ENCODE measurements around the gene MID1.

The MID1 gene

GRCh38 chrX:10505726-10506125 lies 114.7 kb downstream of the MID1 start:
- DNase-seq (ENCODE audit: insufficient read length, low spot score) (no peak), FAIRE-seq (no peak)

- DNase-seq (ENCODE audit: insufficient read length, low spot score) (no peak), FAIRE-seq (no peak)
Observed at GRCh38 chrX:10502961-10503360, 117.4 kb downstream of the MID1 start.

- FAIRE-seq: no peak
- no peak for DNase-seq (ENCODE audit: insufficient read length, low spot score)
Observed at GRCh38 chrX:10501611-10502010, 118.8 kb downstream of the MID1 start.

GRCh38 chrX:10496345-10496965 lies 123.9 kb downstream of the MID1 start:
- FAIRE-seq (no peak), DNase-seq (ENCODE audit: insufficient read length, low spot score) (no peak)

- no peak for FAIRE-seq
- DNase-seq (ENCODE audit: insufficient read length, low spot score): no peak
Observed at GRCh38 chrX:10495677-10496076, 124.7 kb downstream of the MID1 start.

GRCh38 chrX:10492250-10492649 lies 128.1 kb downstream of the MID1 start:
- no peak for FAIRE-seq
- no peak for DNase-seq (ENCODE audit: insufficient read length, low spot score)

- DNase-seq (ENCODE audit: insufficient read length, low spot score) (no peak), FAIRE-seq (no peak)
Observed at GRCh38 chrX:10486373-10486772, 134.0 kb downstream of the MID1 start.

GRCh38 chrX:10485326-10485725 lies 135.1 kb downstream of the MID1 start:
- DNase-seq (ENCODE audit: insufficient read length, low spot score) (no peak), FAIRE-seq (no peak)

GRCh38 chrX:10484683-10485247 lies 135.6 kb downstream of the MID1 start:
- FAIRE-seq (no peak), DNase-seq (ENCODE audit: insufficient read length, low spot score) (no peak)

GRCh38 chrX:10483191-10483831 lies 137.1 kb downstream of the MID1 start:
- no peak for DNase-seq (ENCODE audit: insufficient read length, low spot score)
- FAIRE-seq: no peak

GRCh38 chrX:10482708-10483107 lies 137.7 kb downstream of the MID1 start:
- DNase-seq (ENCODE audit: insufficient read length, low spot score): no peak
- FAIRE-seq: no peak

GRCh38 chrX:10482261-10482660 lies 138.1 kb downstream of the MID1 start:
- DNase-seq (ENCODE audit: insufficient read length, low spot score): no peak
- FAIRE-seq: no peak

GRCh38 chrX:10480861-10481260 lies 139.5 kb downstream of the MID1 start:
- no peak for FAIRE-seq
- DNase-seq (ENCODE audit: insufficient read length, low spot score): no peak

GRCh38 chrX:10479508-10479907 lies 140.9 kb downstream of the MID1 start:
- DNase-seq (ENCODE audit: insufficient read length, low spot score) (no peak), FAIRE-seq (no peak)

- DNase-seq (ENCODE audit: insufficient read length, low spot score) (no peak), FAIRE-seq (no peak)
Observed at GRCh38 chrX:10477525-10477924, 142.9 kb downstream of the MID1 start.

- no peak for DNase-seq (ENCODE audit: insufficient read length, low spot score)
- FAIRE-seq: no peak
Observed at GRCh38 chrX:10474913-10475568, 145.3 kb downstream of the MID1 start.

- FAIRE-seq (no peak), DNase-seq (ENCODE audit: insufficient read length, low spot score) (no peak)
Observed at GRCh38 chrX:10474510-10474909, 145.9 kb downstream of the MID1 start.

GRCh38 chrX:10471418-10471817 lies 149.0 kb downstream of the MID1 start:
- FAIRE-seq (peak; percentile 73), DNase-seq (ENCODE audit: insufficient read length, low spot score) (no peak)

- DNase-seq (ENCODE audit: insufficient read length, low spot score) (no peak), FAIRE-seq (no peak)
Observed at GRCh38 chrX:10470009-10470408, 150.4 kb downstream of the MID1 start.

- no peak for FAIRE-seq
- DNase-seq (ENCODE audit: insufficient read length, low spot score): no peak
Observed at GRCh38 chrX:10467793-10468192, 152.6 kb downstream of the MID1 start.

- DNase-seq (ENCODE audit: insufficient read length, low spot score): no peak
Observed at GRCh38 chrX:10465254-10465653, 155.1 kb downstream of the MID1 start.

GRCh38 chrX:10457092-10457491 lies 163.3 kb downstream of the MID1 start:
- peak; percentile 13 for FAIRE-seq
- no peak for DNase-seq (ENCODE audit: insufficient read length, low spot score)

More at GRCh38 chrX:10465254-10465653, 155.1 kb downstream of the MID1 start:
- FAIRE-seq: no peak
